Measurements from ENCODE around the gene MEA1. TPM values are rescaled to one million over a fixed set of nuclear protein-coding genes. Genes with fewer than 3 reads are reported as not detected.

Gene MEA1
- total RNA-seq, 2 donors from 2014 or later: 93.3 to 104 TPM

DNA sequence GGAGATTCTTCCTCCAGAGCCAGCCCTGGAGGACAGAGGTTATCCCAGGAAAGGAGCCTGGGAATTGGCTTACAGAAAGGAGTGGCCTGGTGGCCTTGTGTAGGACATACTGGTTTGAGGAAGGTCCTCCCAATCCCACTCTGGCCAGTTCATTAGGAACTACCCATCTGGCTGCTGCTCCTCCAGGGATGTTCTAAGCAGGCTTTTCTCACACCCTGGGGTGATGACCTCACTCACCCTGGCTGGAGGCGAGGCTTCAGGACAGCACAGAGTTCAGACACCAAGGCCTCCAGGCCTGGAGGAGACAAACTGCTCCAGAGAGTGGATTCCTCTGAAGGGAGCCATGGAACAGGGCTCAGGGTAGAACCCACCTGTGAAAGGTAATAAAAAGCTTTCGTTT lies 44.3 kb downstream of the MEA1 start:
- no peak overlapping the region for H3K4me3 Mint-ChIP-seq
- peaks cover 3% of the 10 kb centered on the region for H3K4me1 Mint-ChIP-seq

DNA sequence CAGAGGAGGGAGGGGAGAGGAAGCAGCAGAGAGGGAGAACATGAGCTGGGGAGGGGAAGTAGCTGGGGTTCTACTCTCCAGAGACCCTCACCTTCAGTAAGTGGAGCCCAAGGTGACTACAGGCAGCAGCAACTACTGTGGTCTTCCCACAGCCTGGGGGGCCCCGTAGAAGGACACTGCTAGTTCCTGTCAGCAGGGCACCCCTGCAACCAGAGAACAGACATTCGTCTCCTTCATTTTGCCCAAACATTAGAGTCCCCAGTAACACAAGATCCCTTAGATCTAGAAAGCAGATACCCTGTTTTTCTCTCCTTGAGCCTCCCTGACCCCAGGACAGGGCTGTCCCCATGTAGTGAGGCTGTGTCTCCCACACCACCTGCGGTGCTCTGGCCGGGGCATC lies 45.0 kb downstream of the MEA1 start:
- no peak overlapping the region for H3K27ac ChIP-seq (ENCODE audit: low read depth, low read length)
- H3K27me3 Mint-ChIP-seq (ENCODE audit: insufficient read depth): no peaks in the 10 kb centered on the region
- H3K4me3 Mint-ChIP-seq: no peak overlapping the region
- no peaks in the 10 kb centered on the region for H3K4me1 ChIP-seq (ENCODE audit: control insufficient read depth, insufficient read depth, low read length)
- no peak overlapping the region for H3K4me3 ChIP-seq (ENCODE audit: low read length)
- 91 to 97% methylated on average over 3 to 4 of the region's 4 CpGs for WGBS, 2 experiments (ENCODE audit: insufficient coverage in 1 of 2, insufficient read length in 1 of 2)
- H3K9ac ChIP-seq (ENCODE audit: extremely low read depth, low read length, poor library complexity, severe bottlenecking): no peak overlapping the region
- H3K9me3 Mint-ChIP-seq: no peaks in the 10 kb centered on the region
- DNase-seq: no peak
- no peaks in the 10 kb centered on the region for H3K27me3 ChIP-seq (ENCODE audit: control insufficient read depth, insufficient read depth, low read length, poor library complexity, severe bottlenecking)
- H3K9me3 ChIP-seq (ENCODE audit: control insufficient read depth, low read length): no peaks in the 10 kb centered on the region
- TF ChIP-seq, protein P1, sequence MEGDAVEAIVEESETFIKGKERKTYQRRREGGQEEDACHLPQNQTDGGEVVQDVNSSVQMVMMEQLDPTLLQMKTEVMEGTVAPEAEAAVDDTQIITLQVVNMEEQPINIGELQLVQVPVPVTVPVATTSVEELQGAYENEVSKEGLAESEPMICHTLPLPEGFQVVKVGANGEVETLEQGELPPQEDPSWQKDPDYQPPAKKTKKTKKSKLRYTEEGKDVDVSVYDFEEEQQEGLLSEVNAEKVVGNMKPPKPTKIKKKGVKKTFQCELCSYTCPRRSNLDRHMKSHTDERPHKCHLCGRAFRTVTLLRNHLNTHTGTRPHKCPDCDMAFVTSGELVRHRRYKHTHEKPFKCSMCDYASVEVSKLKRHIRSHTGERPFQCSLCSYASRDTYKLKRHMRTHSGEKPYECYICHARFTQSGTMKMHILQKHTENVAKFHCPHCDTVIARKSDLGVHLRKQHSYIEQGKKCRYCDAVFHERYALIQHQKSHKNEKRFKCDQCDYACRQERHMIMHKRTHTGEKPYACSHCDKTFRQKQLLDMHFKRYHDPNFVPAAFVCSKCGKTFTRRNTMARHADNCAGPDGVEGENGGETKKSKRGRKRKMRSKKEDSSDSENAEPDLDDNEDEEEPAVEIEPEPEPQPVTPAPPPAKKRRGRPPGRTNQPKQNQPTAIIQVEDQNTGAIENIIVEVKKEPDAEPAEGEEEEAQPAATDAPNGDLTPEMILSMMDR (conservative IDR thresholded peaks at IDR 0.05): no peak
- no peaks in the 10 kb centered on the region for H3K36me3 ChIP-seq (ENCODE audit: control insufficient read depth, insufficient read depth, low read length)
- peaks cover 3% of the 10 kb centered on the region for H3K4me1 Mint-ChIP-seq
- peak overlapping the region; percentile 64 for H3K27ac Mint-ChIP-seq
- H3K36me3 Mint-ChIP-seq (ENCODE audit: low read depth): peaks cover 23% of the 10 kb centered on the region

More for the DNA sequence above, 44.3 kb downstream of the MEA1 start:
- Mint-ChIP-seq H3K27me3 (ENCODE audit: insufficient read depth) (no peaks in the 10 kb centered on the region), H3K27ac (no peak overlapping the region), H3K9me3 (no peaks in the 10 kb centered on the region), H3K36me3 (ENCODE audit: low read depth) (peaks cover 26% of the 10 kb centered on the region)
- Histone ChIP-seq H3K9ac (ENCODE audit: extremely low read depth, low read length, poor library complexity, severe bottlenecking) (no peak overlapping the region), H3K4me3 (ENCODE audit: low read length) (no peak overlapping the region), H3K4me1 (ENCODE audit: control insufficient read depth, insufficient read depth, low read length) (no peaks in the 10 kb centered on the region), H3K27me3 (ENCODE audit: control insufficient read depth, insufficient read depth, low read length, poor library complexity, severe bottlenecking) (no peaks in the 10 kb centered on the region), H3K27ac (ENCODE audit: low read depth, low read length) (no peak overlapping the region), H3K36me3 (ENCODE audit: control insufficient read depth, insufficient read depth, low read length) (no peaks in the 10 kb centered on the region), H3K9me3 (ENCODE audit: control insufficient read depth, low read length) (no peaks in the 10 kb centered on the region)
- 89 to 100% methylated on average over 1 to 2 of the region's 2 CpGs for WGBS, 2 experiments (ENCODE audit: insufficient coverage in 1 of 2, insufficient read length in 1 of 2)
- no peak for DNase-seq
- TF ChIP-seq, protein P1 (conservative IDR thresholded peaks at IDR 0.05): no peak

DNA sequence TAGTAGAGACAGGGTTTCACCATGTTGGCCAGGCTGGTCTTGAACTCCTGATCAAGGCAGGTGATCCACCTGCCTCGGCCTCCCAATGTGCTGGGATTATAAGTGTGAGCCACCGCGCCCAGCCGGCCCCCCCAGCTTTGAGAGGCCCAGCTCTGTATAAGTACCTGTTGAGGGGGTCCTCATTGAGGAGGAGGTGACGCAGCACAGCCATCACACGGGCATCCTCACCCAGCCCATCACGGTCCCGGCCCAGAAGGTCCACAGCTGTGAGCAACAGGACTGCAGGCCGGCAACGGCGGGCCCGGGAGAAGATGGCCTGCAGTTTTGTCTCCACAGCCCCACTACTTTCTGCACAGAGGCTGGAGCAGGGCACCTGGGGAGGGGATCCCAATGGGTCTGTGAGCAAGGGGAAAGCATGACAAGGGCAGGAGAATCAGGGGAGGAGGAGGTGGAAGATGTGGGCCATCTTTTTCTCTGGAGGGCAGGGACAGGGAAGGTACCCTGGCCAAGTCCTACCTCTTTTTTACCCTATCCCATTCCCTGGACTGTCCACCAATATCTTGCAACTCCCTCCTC lies 45.5 kb downstream of the MEA1 start:
- no peaks in the 10 kb centered on the region for H3K36me3 ChIP-seq (ENCODE audit: control insufficient read depth, insufficient read depth, low read length)
- DNase-seq: no peak
- H3K9me3 Mint-ChIP-seq: no peaks in the 10 kb centered on the region
- H3K9ac ChIP-seq (ENCODE audit: extremely low read depth, low read length, poor library complexity, severe bottlenecking): no peak overlapping the region
- no peak overlapping the region for H3K27ac ChIP-seq (ENCODE audit: low read depth, low read length)
- no peaks in the 10 kb centered on the region for H3K9me3 ChIP-seq (ENCODE audit: control insufficient read depth, low read length)
- H3K4me3 ChIP-seq (ENCODE audit: low read length): no peak overlapping the region
- peaks cover 22% of the 10 kb centered on the region for H3K36me3 Mint-ChIP-seq (ENCODE audit: low read depth)
- no peaks in the 10 kb centered on the region for H3K4me1 ChIP-seq (ENCODE audit: control insufficient read depth, insufficient read depth, low read length)
- H3K27me3 ChIP-seq (ENCODE audit: control insufficient read depth, insufficient read depth, low read length, poor library complexity, severe bottlenecking): no peaks in the 10 kb centered on the region
- no peak overlapping the region for H3K4me3 Mint-ChIP-seq
- H3K4me1 Mint-ChIP-seq: peaks cover 3% of the 10 kb centered on the region
- no peak overlapping the region for H3K27ac Mint-ChIP-seq
- no peaks in the 10 kb centered on the region for H3K27me3 Mint-ChIP-seq (ENCODE audit: insufficient read depth)
- TF ChIP-seq, protein P1 (conservative IDR thresholded peaks at IDR 0.05): no peak
- WGBS, 2 experiments (ENCODE audit: insufficient coverage in 1 of 2, insufficient read length in 1 of 2): 96 to 98% methylated on average over 7 to 12 of the region's 12 CpGs
